ENCODE data around the gene PUS3.

DNA sequence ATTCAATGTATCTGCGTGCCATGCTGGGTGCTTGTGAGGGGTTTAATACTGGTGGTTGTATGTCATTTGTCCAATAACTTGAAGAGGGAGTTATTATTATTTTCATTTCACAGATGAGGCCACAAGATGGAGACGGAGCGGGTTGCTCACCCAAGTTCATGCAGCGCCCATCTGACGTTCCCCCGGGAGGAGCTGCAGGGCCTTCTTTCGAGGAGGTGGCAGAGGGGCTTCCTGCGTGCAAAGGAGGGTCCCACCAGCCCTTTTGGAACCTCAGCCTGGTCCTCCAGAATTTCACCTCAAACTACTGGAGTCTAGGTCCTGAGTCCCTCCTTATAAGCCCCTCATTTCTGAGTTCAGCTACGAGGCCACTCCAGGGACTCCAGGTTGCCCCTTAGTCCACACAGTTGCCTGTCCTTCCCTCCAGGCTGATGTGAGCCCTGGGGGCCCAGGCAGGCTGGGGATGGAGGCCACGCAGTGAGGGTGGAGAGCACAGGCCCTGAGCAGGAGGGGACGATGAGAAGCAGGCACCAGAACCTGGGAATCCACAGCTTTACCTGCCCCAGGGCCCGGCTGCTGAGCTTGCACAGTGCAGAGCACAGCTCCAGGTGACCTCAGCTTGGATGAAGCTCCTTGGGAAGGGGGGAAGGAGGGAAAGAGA, 39.9 kb upstream of the PUS3 start:
- TF ChIP-seq, protein P1, sequence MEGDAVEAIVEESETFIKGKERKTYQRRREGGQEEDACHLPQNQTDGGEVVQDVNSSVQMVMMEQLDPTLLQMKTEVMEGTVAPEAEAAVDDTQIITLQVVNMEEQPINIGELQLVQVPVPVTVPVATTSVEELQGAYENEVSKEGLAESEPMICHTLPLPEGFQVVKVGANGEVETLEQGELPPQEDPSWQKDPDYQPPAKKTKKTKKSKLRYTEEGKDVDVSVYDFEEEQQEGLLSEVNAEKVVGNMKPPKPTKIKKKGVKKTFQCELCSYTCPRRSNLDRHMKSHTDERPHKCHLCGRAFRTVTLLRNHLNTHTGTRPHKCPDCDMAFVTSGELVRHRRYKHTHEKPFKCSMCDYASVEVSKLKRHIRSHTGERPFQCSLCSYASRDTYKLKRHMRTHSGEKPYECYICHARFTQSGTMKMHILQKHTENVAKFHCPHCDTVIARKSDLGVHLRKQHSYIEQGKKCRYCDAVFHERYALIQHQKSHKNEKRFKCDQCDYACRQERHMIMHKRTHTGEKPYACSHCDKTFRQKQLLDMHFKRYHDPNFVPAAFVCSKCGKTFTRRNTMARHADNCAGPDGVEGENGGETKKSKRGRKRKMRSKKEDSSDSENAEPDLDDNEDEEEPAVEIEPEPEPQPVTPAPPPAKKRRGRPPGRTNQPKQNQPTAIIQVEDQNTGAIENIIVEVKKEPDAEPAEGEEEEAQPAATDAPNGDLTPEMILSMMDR (IDR thresholded peaks at IDR 0.05; ENCODE audit: low read depth, low read length) = no peak
- TF ChIP-seq, protein P2, sequence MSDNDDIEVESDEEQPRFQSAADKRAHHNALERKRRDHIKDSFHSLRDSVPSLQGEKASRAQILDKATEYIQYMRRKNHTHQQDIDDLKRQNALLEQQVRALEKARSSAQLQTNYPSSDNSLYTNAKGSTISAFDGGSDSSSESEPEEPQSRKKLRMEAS (IDR thresholded peaks at IDR 0.05; ENCODE audit: low read depth, low read length) = no peak
- TF ChIP-seq MYC (IDR thresholded peaks at IDR 0.05; ENCODE audit: low read depth, low read length) = no peak
- no peak for TF ChIP-seq POLR2A (IDR thresholded peaks at IDR 0.05; ENCODE audit: extremely low read depth, insufficient read length)

Measured in NB4 (cell line).